Stimulated activated CD4-positive, alpha-beta T cell treated with anti-CD3 and anti-CD28 coated beads, Interleukin-4, amount 100 ng/mL, for 1 hour (primary cell): ENCODE data around the gene CRELD2.
A peak's percentile ranks its signal among the peaks of the same experiment; 100 is the strongest.

ENCODE experiments used
- DNase-seq: peaks from one replicate; pipeline ENCODE4 v3.0.0-alpha.2; 2020

Gene CRELD2

GRCh38 chr22:49913026-49913425 lies 5.4 kb upstream of the CRELD2 start:
- DNase-seq = no peak

DNA sequence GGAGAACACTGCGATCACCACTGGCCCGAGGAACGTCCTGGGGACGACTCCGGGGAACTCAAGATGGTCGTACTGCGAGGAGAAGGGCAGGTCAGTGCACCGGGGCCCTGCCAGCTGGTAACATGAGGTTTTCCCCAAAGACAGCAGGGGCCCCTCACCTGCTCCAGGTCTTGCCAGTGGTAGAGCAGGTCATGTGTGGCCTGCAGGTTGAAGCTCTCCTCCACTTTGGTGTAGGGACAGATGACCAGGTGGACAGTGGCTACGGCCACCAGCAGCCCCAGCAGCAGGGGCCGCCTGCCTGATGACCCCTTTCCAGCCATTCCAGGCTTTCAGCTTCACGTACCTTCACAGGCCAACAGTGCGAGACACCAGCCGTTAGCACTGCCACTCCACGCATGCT lies 5.0 kb upstream of the CRELD2 start:
- DNase-seq = no peak

- DNase-seq = no peak
These were observed 4.2 kb upstream of the CRELD2 start for GRCh38 chr22:49914256-49914655.

- DNase-seq = no peak
These were observed 2.8 kb upstream of the CRELD2 start for GRCh38 chr22:49915610-49916009.

GRCh38 chr22:49916831-49917230 lies 1.6 kb upstream of the CRELD2 start:
- no peak for DNase-seq

DNA sequence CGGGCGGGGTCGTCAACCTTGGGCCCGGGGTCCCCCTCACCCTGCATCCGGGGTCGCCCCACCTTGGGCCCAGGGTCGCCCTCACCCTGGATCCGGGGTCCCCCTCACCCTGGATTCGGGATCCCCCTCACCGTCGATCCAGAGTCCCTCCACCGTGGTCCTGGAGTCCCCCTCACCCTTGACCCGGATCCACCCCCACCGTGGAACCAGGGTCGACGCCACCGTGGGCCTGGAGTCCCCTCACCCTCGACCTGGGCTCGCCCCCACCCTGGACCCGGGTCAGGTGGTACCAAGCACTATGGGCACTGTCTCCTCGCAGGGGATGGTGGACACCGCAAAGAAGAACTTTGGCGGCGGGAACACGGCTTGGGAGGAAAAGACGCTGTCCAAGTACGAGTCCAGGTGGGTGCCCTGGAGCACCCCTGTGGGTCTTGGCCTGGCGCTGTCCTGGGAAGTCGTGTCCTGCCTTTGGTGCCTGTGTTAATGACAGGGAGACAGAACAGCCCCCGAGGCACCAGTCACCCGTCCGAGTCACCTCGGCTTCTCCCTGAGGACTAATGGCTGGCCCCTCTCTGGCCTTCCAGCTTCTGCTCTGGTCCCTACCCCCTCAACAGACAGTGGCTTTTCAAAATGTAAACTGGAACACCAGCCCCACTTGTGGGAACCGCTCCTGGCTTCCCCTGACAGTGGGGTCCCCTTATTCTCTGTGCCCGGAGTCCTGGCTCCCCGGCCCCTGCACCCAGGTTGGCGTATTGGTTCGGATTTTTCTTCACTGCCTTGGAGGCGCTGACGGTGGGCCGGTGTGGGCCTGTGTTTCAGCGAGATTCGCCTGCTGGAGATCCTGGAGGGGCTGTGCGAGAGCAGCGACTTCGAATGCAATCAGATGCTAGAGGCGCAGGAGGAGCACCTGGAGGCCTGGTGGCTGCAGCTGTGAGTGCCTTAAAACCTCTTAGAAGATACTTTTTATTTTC lies 762 bp downstream of the CRELD2 start:
- no peak for DNase-seq

DNA sequence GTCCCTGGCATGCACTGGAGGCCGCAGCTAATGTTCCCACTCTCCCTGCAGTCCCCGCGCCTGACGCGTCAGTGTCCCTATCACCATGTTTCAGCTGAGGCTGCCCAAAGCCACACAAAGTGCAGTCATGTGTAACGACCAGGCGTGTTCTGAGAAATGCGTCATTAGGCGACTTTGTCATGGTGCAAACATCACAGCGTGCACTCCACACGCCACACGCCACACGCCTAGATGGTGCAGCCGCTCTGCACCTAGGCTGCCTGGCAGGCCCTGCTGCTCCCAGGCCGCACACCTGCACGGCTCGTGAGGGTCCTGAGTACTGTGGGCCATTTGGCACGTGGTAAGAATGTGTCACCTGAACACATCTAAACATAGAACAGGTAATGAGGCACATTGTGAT lies 2.4 kb downstream of the CRELD2 start:
- no peak for DNase-seq

- DNase-seq = no peak
These were observed 3.3 kb downstream of the CRELD2 start for GRCh38 chr22:49921508-49922278.

DNA sequence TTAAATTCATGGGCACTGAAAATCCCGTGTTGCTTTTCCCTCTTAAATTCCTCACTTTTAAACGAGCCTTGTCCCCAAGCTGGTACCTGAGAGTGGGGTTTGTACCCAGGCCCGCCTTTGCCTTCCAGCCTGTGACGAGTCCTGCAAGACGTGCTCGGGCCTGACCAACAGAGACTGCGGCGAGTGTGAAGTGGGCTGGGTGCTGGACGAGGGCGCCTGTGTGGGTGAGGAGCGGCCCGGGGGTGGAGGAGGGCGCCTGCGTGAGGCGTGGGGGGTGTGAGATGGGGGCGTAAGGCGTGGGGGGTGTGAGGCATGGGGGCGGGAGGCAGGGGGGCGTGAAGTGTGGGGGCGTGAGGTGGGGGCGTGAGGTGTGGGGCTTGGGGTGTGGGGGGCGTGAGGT lies 4.0 kb downstream of the CRELD2 start:
- no peak for DNase-seq

DNA sequence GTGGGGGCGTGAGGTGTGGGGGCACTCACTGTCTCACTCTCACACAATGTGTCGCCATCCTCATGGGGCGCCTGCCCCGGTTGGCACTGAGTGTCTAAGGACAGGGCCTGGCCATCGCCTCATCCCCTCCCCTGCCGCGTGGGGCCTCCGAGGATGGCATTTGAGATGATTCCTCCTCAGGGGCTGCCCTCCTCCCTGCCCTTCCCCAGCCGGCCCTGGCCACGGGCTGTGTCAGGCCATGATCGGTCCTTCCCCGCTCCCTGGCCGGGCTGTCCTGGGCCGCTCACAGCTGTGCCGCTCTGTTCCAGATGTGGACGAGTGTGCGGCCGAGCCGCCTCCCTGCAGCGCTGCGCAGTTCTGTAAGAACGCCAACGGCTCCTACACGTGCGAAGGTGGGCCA lies 4.5 kb downstream of the CRELD2 start:
- no peak for DNase-seq

DNA sequence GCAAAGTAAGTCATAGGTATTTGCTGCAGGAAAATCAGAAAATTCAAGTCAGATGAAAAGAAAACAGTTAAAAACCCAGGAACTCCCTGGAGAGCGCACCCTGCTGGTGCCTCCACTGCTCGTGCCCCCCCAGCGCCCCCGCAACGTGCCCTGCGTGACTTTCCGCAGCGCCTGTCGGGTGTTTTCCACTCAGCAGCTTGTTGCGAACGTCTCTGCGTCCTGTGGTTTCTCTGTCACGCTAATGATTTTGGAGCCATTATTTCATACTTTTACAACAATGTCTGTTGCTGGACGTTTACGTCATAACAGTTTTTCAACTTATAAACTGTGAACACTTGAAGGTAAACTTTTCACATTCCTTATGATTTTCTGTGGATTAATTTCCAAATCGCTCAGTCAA lies 5.0 kb downstream of the CRELD2 start:
- no peak for DNase-seq

DNA sequence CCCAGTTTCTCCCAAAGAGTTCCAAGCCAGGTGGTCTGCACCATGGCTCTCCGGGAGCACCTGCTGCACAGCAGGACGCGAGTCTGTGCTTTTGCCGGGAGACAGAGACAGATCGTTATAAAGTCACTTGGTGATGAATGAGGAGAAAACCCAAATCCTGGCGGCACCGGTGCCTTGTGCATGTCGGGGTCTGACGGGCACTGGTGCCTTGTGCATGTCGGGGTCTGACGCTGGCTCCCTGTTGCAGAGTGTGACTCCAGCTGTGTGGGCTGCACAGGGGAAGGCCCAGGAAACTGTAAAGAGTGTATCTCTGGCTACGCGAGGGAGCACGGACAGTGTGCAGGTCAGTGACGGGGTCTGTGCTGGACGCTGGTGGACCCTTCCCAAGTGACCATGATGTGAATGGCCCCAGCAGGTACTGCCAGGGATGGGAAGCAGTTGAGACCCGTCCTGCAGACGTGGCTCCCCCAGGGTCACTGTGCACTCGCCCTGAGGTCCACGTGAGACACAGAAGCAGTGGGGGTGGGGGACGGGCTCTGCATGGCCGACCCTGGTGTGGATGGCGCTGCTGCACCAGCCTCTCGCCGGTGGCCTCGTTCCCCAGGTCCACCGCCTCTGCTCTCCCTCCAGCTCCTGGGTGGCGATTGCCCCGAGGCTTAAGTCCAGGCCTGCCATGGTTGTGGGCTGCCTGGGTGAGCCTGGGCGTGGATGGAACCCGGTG lies 5.8 kb downstream of the CRELD2 start:
- DNase-seq = no peak

DNA sequence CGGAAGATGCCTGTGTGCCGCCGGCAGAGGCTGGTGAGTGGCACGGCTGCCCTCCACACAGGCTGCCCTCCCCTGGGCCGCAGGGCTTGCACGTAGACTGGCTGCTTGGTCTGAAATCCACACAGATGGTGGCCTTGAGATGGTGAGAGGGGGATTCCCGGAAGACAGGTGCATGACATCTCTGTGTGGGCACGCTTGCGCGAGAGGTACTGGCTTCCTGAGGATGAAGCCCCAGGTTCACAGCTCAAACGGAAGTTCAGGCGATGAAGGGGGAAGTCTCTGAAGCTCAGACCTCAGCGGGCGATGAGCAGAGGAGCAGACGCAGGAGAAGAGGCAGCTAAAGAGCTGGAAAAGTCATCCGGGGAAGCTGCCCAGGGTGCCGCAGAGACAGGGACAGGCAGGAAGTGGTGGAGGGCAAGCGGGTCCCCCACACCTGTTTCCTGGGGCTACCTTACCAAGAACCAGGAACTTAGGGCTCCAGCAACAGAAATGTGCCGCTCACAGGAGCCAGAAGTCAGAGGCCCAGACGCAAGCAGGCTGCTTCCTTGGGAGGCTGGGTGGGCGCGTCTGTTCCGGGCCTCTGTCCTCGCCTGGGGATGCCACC lies 7.2 kb downstream of the CRELD2 start:
- DNase-seq = peak; percentile 66

- DNase-seq = no peak
These were observed 8.5 kb downstream of the CRELD2 start for GRCh38 chr22:49926916-49927315.

DNA sequence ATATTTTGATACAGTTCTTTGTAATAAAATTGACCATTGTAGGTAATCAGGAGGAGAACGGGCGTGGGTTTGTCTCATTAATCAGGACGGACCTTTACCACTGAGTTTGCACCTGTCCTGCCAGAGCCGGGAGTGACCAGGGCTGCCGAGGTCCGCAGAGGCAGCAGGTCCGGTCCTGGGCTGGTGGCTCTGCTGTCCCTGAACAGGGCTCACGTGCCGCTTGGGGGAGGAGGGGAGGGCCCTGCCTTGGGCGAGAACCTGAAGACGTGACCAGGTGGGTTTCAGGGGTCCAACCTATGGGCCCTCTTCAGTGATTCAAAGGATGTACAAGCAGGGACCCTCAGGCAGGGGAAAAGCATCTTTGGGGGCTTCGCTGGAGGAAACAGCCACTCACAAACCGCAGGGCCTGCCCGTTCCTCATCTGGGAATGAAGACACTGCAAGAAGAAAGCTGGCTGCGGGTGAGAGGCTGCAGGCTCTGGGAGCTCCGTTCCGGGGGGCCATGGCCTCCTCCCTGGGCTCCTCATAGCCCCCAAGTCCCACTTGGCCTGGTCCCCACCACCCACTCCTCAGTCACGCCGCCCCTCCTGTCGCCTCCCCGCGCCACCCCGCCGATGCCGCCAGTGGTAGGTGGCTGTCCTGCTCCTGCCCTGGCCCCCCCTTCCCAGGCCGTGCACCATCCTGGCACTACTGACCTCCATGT lies 9.2 kb downstream of the CRELD2 start:
- DNase-seq = no peak

DNA sequence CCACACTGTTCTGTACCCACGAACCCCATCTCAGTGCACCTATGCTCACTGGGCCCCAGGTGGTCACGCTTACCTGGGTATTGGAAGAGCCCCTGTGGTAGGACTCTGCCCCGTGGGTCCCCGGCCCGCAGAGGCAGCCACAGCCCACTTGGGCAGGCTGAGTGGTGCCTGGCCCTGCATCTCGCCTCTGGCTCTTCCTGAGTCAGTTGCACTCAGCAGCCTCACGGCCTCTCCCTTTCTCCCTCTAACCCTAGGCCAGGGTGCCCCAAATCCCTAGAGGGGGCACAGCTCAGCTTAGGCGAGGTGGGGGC lies 9.7 kb downstream of the CRELD2 start:
- DNase-seq = no peak

- DNase-seq = no peak
These were observed 10.2 kb downstream of the CRELD2 start for GRCh38 chr22:49928555-49929210.

- peak; percentile 83 for DNase-seq
These were observed 11.0 kb downstream of the CRELD2 start for GRCh38 chr22:49929211-49929979.

GRCh38 chr22:49929994-49930575 lies 11.7 kb downstream of the CRELD2 start:
- no peak for DNase-seq

GRCh38 chr22:49930596-49931412 lies 12.4 kb downstream of the CRELD2 start:
- DNase-seq = no peak
